ENCODE results near the gene VPS11. TPM values are rescaled to one million over a fixed set of nuclear protein-coding genes. Genes with fewer than 3 reads are reported as not detected.
"Not testable (repeated sequence)": the region's sequence is repeated elsewhere in the genome, so short reads cannot be mapped to it uniquely, and the experiment has no call there.

VPS11 gene
- total RNA-seq, 4 donors from 2014 or later: 30.2 to 44.1 (median 41.3) TPM

DNA sequence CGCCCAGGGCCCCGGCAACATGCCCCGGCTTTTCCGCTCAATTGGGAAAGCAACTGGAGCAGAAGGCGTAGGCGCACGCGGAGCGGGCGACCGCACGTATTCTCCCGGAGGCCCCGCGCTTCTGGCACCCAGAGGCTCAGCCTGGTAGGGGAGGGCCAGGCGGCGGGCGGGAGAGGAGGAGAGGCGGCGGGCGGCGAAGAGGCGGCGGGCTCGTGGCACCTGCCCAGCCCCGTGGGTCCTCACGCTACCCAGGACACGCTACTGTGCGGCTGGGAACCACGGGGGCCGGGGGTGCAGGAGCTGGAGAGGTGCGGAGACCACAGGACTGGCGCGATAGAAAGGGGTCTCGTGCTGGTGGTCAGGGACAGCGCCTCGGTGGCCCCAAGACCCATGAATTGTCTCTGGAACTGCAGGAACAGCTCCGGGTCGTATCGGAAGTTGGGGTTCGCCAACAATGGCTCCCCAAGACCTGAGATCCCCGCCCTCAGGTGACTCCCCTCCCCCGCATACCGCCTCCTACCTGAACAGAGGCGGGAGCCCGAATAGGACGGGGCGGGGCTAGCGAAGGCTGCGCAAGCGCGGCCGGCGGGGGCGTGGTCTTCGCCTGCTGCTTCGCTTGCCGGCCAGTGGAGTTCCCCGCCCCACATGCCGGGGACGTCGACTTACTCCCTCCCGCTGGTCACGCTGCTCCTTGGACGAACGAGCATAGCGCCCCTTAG is 37.1 kb upstream of the VPS11 start, which contains the start of gene SLC37A4:
Gene SLC37A4, minus strand, starts transcription at position 549 of the 719 bp plus-strand sequence.
- whole genome bisulfite sequencing, 2 donors: 0 to 1% methylated on average over 49 to 52 of the region's 67 CpGs
- intact Hi-C loops (cut with DNase I; ENCODE audit: low total_unique reads): no loop called here
- H3K4me3 ChIP-seq (ENCODE audit: low read depth, poor library complexity, severe bottlenecking): peak within 1 kb of the TSS; percentile 65
- TF ChIP-seq, protein P1, sequence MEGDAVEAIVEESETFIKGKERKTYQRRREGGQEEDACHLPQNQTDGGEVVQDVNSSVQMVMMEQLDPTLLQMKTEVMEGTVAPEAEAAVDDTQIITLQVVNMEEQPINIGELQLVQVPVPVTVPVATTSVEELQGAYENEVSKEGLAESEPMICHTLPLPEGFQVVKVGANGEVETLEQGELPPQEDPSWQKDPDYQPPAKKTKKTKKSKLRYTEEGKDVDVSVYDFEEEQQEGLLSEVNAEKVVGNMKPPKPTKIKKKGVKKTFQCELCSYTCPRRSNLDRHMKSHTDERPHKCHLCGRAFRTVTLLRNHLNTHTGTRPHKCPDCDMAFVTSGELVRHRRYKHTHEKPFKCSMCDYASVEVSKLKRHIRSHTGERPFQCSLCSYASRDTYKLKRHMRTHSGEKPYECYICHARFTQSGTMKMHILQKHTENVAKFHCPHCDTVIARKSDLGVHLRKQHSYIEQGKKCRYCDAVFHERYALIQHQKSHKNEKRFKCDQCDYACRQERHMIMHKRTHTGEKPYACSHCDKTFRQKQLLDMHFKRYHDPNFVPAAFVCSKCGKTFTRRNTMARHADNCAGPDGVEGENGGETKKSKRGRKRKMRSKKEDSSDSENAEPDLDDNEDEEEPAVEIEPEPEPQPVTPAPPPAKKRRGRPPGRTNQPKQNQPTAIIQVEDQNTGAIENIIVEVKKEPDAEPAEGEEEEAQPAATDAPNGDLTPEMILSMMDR (IDR thresholded peaks at IDR 0.05): no peak
- TF ChIP-seq POLR2A (IDR thresholded peaks at IDR 0.05): no peak
- DNase-seq (ENCODE audit: low spot score in 2 of 2): peak; percentile 97 to 99

DNA sequence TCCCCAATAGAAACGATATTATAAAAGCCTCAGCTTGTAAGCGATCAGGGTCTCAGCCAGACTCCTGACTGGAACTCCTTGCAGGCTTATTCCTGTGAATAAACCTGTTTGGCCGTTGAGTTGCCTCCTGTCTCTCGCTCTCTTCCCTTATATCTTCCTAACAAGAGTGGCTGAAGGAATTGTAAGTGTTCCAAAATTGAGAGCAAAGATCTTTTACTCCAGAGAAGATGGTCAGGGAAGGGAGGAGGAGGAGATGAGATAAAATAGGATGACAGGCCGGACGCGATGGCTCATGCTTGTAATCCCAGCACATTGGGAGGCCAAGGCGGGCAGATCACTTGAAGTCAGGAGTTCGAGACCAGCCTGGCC is 35.7 kb upstream of the VPS11 start:
- no peak for TF ChIP-seq POLR2A (IDR thresholded peaks at IDR 0.05)
- TF ChIP-seq, protein P1 (IDR thresholded peaks at IDR 0.05): no peak
- intact Hi-C loops (cut with DNase I; ENCODE audit: low total_unique reads): no loop called here
- H3K4me3 ChIP-seq (ENCODE audit: low read depth, poor library complexity, severe bottlenecking): no peak overlapping the region
- 75 to 82% methylated on average over 9 of the region's 9 CpGs for WGBS, 2 donors
- no peak for DNase-seq (ENCODE audit: low spot score in 2 of 2)

DNA sequence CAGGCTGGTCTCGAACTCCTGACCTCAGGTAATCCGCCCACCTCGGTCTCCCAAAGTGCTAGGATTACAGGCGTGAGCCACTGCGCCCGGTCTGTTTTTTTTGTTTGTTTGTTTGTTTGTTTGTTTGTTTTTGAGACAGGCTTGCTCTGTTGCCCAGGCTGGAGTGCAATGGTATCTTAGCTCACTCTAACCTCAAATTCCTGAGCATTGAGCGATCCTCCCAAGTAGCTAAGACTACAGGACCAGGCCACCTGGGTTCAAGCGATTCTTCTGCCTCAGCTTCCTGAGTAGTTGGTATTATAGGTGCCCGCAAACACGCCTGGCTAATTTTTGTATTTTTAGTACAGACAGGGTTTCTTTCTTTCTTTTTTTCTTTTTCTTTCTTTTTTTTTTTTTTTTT is 34.2 kb upstream of the VPS11 start:
- DNase-seq (ENCODE audit: low spot score in 2 of 2); intact Hi-C loops (cut with DNase I; ENCODE audit: low total_unique reads); H3K4me3 ChIP-seq (ENCODE audit: low read depth, poor library complexity, severe bottlenecking): not testable (repeated sequence)
- 76 to 89% methylated on average over 10 of the region's 10 CpGs for WGBS, 2 donors

DNA sequence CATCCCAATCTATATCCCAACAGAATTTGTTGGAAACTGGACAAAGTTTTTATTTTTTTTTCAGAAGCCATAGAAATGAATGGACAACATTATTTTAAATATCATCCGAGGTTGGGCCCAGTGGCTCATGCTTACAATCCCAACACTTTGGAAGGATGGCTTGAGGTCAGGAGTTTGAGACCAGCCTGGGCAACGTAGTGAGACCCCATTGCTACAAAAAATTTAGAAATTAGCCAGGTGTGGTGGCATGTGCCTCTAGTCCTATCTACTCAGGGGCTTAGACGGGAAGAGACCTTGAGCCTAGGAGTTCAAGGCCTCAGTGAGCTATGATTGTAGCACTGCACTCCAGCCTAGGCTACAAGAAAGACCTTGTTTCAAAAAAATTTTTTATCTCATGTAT is 32.8 kb upstream of the VPS11 start:
- WGBS, 2 donors: 89 to 95% methylated on average over 3 of the region's 3 CpGs
- intact Hi-C loops (cut with DNase I; ENCODE audit: low total_unique reads): no loop called here
- TF ChIP-seq, protein P1 (IDR thresholded peaks at IDR 0.05): no peak
- TF ChIP-seq POLR2A (IDR thresholded peaks at IDR 0.05): no peak
- no peak overlapping the region for H3K4me3 ChIP-seq (ENCODE audit: low read depth, poor library complexity, severe bottlenecking)
- no peak for DNase-seq (ENCODE audit: low spot score in 2 of 2)

DNA sequence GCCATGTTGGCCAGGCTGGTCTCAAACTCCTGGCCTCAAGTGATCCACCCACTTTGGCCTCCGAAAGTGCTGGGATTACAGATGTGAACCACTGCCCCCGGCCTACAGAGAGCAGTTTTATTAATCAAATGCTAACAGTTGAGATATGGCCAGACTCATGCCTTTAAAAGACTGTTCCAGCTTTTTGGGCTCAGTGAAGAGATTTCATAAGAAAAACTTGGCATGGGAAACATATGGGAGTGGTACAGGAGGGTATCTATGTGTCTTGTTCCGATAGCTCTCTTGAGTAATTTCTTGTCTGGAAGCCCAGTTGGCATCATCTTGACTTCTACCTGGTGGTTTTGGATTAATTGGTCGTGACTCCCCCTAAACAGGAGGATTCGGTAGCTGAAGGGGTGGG is 28.7 kb upstream of the VPS11 start:
- no peak overlapping the region for H3K4me3 ChIP-seq (ENCODE audit: low read depth, poor library complexity, severe bottlenecking)
- TF ChIP-seq, protein P1 (IDR thresholded peaks at IDR 0.05): no peak
- TF ChIP-seq POLR2A (IDR thresholded peaks at IDR 0.05): no peak
- no peak for DNase-seq (ENCODE audit: low spot score in 2 of 2)
- 73 to 77% methylated on average over 5 of the region's 5 CpGs for WGBS, 2 donors
- intact Hi-C loops (cut with DNase I; ENCODE audit: low total_unique reads): no loop called here

DNA sequence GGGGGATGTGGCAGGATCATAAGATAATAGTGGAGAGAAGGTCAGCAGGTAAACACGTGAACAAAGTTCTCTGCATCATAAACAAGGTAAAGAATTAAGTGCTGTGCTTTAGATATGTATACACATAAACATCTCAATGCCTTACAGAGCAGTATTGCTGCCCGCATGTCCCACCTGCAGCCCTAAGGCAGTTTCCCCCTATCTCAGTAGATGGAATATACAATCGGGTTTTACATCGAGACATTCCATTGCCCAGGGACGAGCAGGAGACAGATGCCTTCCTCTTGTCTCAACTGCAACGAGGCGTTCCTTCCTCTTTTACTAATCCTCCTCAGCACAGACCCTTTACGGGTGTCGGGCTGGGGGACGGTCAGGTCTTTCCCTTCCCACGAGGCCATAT is 28.1 kb upstream of the VPS11 start:
- DNase-seq (ENCODE audit: low spot score in 2 of 2); H3K4me3 ChIP-seq (ENCODE audit: low read depth, poor library complexity, severe bottlenecking); intact Hi-C loops (cut with DNase I; ENCODE audit: low total_unique reads): not testable (repeated sequence)
- 44% methylated on average over 11 of the region's 11 CpGs for WGBS, 2 donors

Data from lower leg skin (tissue), 4 donors.